ENCODE data around the gene ELFN1.
A peak's percentile ranks its signal among the peaks of the same experiment; 100 is the strongest.

Gene ELFN1

GRCh38 chr7:1677206-1678080, 7.4 kb downstream of the ELFN1 start:
- DNase-seq, result no peak

DNA sequence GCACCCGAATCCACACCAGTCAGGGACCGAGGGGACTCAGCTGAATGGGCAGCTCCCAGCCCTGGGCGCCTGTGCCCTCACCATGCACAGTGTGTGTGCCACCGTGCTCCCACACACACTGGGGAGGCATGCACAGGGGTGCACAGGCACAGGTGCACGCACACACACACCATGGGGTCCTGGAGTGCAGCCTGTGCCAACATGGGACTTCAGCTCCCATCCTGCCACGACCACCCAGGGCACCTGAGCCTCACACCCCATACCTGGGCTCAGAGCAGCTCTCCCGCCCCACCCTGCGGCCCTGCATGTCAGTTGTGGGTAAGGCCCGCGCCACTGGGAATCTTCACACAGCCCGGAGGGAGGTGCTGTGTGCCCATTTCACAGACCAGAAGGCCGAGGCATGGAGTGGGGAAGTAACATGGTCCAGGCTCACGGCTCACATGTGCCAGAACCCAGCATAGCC, 8.0 kb downstream of the ELFN1 start:
- peak; percentile 2 for DNase-seq

DNA sequence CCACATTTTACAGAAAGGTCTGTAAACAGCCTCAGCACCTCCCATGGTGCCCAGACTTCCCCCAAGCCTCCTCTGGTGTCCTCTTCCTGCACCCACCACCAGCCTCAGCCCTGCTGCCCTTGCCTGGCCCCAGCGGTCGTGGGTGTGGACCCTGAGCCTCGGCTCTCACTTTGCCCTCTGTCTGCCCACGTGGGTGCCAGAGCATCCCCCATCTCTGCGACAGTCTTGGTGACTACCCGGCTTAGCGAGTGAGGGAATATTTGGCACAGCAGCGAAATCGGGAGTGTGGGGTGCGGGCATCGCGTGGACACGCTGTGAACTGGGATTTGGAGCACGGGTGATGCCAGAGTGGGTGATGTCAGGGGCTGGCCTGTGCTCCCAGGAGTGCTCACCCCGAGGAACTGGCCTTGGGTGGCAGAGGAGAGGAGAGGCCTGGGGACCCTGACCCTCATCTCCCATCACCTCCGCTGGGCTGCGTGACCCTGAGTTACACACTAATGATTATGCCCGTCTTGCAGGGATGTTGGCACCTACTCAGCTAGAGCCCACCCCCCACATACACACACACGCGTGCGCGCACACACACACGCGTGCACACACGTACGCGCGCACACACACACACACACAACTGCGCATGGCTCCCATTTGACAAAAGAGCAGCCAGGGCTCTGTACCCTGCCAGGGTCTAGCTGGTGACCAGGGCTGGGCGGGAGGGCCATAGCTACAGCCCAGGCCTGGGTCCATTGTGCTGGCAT, 8.7 kb downstream of the ELFN1 start:
- no peak for DNase-seq

DNA sequence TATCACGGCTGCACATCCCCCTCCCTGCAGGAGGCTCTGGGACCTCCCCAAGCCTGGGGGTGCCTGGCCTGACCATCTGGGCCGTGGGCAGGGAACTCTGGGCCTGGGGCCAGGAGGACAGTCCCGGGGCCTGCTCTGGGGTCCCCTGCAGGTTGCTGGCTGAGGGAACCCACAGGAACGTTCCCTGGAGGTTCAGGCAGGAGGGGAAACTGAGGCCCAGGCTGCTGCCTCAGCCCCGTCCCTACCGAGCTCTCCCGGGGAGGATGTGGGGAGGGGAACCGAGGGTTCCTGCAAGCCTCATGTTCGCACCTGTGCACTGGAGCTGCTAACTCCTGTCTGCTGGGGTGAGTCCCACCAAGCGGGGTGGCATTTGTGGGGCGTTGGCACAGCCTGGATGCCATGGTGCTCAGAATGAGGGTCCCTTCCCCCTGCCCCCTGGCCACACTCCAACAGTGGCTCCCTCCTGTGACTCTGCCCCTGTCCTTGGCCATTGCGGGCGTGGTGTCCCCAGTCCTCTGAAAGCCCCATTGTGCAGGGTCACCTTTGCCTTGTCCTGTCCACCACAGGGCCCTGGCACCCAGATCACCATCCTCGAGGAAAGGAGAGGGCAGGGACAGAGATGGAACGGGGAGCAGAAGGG, 9.4 kb downstream of the ELFN1 start:
- DNase-seq, result peak; percentile 4

GRCh38 chr7:1679966-1680730, 10.1 kb downstream of the ELFN1 start:
- peak; percentile 4 for DNase-seq

- no peak for DNase-seq
These were observed 11.5 kb downstream of the ELFN1 start for GRCh38 chr7:1681581-1681980.

DNA sequence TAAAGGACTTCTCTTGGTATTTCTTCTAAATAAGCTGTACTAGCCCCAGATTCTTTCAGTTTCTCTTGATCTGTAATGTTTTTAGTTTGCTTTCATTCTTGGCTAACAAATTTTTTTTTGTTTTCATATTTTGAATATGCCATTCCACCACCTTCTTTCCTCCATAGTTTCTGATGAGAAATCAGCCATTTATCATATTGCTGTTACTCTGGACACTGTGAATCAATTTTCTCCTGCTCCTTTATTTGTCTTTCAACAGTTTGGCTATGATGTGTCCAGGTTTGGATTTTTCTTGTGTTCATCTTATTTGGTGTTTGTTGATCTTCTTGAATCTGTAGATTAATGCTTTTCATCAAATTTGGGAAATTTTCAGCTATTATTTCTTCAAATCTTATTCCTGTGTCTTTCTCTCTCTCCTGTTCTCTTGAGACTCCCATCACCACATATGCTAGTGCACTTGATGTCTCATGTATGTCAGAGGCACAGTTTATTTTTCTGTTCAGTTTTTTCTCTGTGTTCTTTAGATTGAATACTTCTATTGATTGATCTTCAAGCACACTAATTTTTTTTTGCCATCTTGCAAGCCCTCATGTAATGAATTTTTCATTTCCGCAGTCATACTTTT, 15.0 kb downstream of the ELFN1 start:
- DNase-seq, result no peak

GRCh38 chr7:1688542-1688941, 18.5 kb downstream of the ELFN1 start:
- no peak for DNase-seq

DNA sequence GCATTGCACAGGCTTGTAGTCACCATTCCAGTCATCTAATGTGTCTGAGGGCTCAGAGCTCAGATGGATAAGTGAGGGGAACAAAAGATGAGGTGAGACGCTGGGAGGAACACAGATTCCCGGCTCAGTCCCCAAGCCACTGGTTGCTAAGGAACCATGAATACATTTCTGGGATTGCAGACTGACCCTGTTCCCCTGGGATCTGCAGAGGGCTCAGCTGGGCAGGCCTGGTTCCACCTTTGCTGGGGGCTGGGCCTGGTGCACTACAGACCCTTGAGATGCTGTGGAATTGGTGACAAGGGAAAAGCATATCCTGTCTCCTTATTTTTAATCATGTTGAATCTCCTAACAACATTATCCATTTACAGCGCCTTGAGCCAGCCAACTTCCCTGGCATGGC, 19.2 kb downstream of the ELFN1 start:
- DNase-seq, result no peak

- no peak for DNase-seq
These were observed 20.4 kb downstream of the ELFN1 start for GRCh38 chr7:1690359-1690958.

GRCh38 chr7:1691096-1691495, 21.0 kb downstream of the ELFN1 start:
- no peak for DNase-seq

GRCh38 chr7:1691601-1692514, 21.8 kb downstream of the ELFN1 start:
- DNase-seq, result no peak

DNA sequence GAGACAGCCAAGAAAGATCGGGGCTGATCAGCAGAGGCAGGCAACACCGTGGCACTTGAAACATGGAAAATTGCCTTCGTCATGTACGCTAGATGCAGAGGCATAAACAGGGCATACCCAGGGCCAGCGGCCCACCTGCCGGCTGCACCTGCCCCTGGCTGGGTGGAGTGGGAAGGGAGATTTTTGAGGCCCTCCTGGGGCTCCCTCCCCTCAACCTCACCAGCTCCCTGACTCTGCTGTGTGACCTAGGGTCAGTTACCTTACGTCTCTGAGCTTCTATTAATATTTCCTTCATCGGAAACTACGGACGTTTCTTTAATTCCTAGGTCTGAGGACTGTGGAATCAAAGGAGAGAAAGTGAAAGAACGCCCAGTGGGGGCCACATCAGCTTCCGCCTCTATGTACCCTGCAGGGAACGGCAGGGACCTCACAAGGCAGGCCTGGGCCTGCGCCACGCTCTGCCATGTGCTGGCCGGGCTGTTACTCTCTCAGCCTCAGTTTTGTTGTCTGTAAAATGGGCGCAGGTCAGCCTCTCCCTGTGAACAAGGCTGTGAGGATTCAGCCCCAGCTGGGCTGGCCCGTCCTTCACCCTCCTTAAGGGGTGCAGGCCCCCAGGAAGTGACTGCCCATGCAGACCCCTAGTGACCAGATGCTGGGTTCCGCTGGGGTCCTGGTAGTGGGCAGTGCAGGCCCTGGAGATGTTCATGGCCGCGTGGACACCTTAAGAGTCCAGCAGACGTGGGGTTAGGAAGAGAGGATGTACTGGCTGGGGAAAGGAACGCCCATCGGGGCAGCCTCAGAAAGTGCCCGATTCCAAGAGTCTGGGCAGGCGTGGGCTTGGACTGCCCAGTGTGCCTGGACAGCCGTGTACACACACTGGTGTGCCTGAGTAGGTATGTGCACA, 22.7 kb downstream of the ELFN1 start:
- DNase-seq, result no peak

- no peak for DNase-seq
These were observed 23.4 kb downstream of the ELFN1 start for GRCh38 chr7:1693419-1693990.

- no peak for DNase-seq
These were observed 24.0 kb downstream of the ELFN1 start for GRCh38 chr7:1693991-1694524.

DNA sequence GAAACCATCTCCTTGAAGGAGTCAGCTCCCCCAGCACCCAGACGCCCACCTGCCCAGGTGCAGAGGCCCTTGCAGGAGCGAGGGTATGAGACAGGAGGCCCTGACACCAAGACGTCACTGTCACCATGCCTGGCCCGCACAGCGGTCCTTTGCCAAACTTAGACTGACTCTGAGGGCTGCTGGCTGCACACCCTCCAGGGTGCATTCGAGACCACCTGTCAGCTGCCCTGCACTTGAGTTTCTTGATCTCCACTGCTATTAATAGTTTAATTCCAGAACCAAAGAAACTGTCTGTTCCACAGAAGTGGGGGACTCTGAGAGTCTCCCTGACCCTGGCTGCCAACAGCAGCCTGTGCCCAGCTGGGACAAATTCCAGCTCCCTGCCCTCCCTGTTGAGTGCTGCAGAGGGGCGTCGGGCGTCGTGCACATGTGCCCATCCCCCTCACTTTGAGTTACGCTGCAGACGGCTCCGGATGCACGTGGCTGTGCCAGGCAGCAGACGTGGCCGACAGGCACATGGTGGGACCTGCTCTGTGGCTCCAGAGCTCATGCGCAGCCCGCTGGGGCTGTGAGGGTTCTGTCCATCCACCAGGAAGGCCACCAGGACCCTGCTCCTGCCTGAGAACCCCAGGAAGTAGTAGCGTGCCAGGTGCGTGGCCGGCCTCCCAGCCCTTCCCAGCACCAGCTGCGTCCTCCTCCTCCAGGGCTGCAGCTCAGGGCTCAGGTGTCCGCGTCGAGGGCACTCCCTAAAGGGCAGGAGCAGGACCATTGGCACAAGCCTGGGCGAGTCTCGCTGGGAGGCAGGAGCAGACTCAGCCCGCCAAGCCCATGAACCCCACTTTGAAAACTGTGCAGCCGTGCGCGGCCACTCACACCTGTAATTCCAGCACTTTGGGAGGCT, 24.8 kb downstream of the ELFN1 start:
- no peak for DNase-seq

- DNase-seq, result no peak
These were observed 25.9 kb downstream of the ELFN1 start for GRCh38 chr7:1695800-1696454.
